Astrocyte (in vitro differentiated cells and primary cell): ENCODE results near the gene LST1. TPM values are rescaled to one million over a fixed set of nuclear protein-coding genes. Genes with fewer than 3 reads are reported as not detected.

Experiments
- DNase-seq: peaks from one replicate; pipeline ENCODE4 v3.0.0-alpha.2; 2010; ENCODE audit warnings: low read depth
- FAIRE-seq: peaks from 2 replicates; lab custom pipeline; 2011; peaks lifted over from hg19 to GRCh38; lab: Jason Lieb, UNC
- H2AFZ ChIP-seq: 2 replicates; pipeline ENCODE4 v1.6.0; 2012; ENCODE audit warnings: low read depth, low read length, inconsistent platforms
- H3K27ac ChIP-seq: 2 replicates; pipeline ENCODE4 v1.5.1; 2011; ENCODE audit warnings: low read depth, low read length, inconsistent platforms
- H3K27me3 ChIP-seq: 2 replicates; pipeline ENCODE4 v1.6.0; 2011; ENCODE audit warnings: low read length, inconsistent platforms; ENCODE audit not compliant: insufficient read depth
- H3K36me3 ChIP-seq: 2 replicates; pipeline ENCODE4 v1.5.1; 2011; ENCODE audit warnings: low read length, inconsistent platforms; ENCODE audit not compliant: insufficient read depth
- H3K4me1 ChIP-seq: 2 replicates; pipeline ENCODE4 v1.5.1; 2011; ENCODE audit warnings: low read length, inconsistent platforms; ENCODE audit not compliant: insufficient read depth
- H3K4me2 ChIP-seq: 2 replicates; pipeline ENCODE4 v1.6.0; 2012; ENCODE audit warnings: low read length, inconsistent platforms
- H3K4me3 ChIP-seq: 2 replicates; pipeline ENCODE4 v1.5.1; 2011; ENCODE audit warnings: low read depth, mild to moderate bottlenecking, low read length, inconsistent platforms; ENCODE audit not compliant: insufficient read depth
- H3K79me2 ChIP-seq: 2 replicates; pipeline ENCODE4 v1.6.0; 2012; ENCODE audit warnings: mild to moderate bottlenecking, low read length, inconsistent platforms; ENCODE audit not compliant: insufficient read depth
- H3K9ac ChIP-seq: 2 replicates; pipeline ENCODE4 v1.6.0; 2012; ENCODE audit warnings: mild to moderate bottlenecking, low read length, inconsistent platforms
- H3K9me3 ChIP-seq: 2 replicates; pipeline ENCODE4 v1.5.1; 2012; ENCODE audit warnings: low read depth, mild to moderate bottlenecking, low read length, inconsistent platforms; ENCODE audit not compliant: insufficient read depth
- H4K20me1 ChIP-seq: 2 replicates; pipeline ENCODE4 v1.6.0; 2012; ENCODE audit warnings: low read length, inconsistent platforms; ENCODE audit not compliant: insufficient read depth
- H3K27ac Mint-ChIP-seq: one replicate; pipeline ENCODE4 v1.8.0; 2021; ENCODE audit warnings: mild to moderate bottlenecking, mixed read lengths; ENCODE audit not compliant: unreplicated experiment
- H3K27me3 Mint-ChIP-seq: one replicate; pipeline ENCODE4 v1.8.0; 2021; ENCODE audit warnings: low read depth, mixed read lengths; ENCODE audit not compliant: unreplicated experiment
- H3K36me3 Mint-ChIP-seq: one replicate; pipeline ENCODE4 v1.8.0; 2021; ENCODE audit warnings: low read depth, mixed read lengths; ENCODE audit not compliant: unreplicated experiment
- H3K4me1 Mint-ChIP-seq: one replicate; pipeline ENCODE4 v1.8.0; 2021; ENCODE audit warnings: low read depth, mixed read lengths; ENCODE audit not compliant: unreplicated experiment
- H3K4me3 Mint-ChIP-seq: one replicate; pipeline ENCODE4 v1.8.0; 2021; ENCODE audit warnings: mild to moderate bottlenecking, moderate library complexity, mixed read lengths; ENCODE audit not compliant: unreplicated experiment
- H3K9me3 Mint-ChIP-seq: one replicate; pipeline ENCODE4 v1.8.0; 2021; ENCODE audit warnings: mild to moderate bottlenecking, mixed read lengths; ENCODE audit not compliant: unreplicated experiment
- EZH2 ChIP-seq: IDR thresholded peaks from 2 replicates; pipeline ENCODE4 v1.6.1; 2012; ENCODE audit warnings: mild to moderate bottlenecking, low read length, inconsistent platforms; ENCODE audit not compliant: insufficient read depth
- total RNA-seq: library from RNA; stranded (reverse); gene quantifications from 2 replicates; pipeline ENCODE4 v1.2.1, GENCODE V29; 2021
- TF ChIP-seq, protein P1 (sequence below): IDR thresholded peaks from 2 replicates; pipeline ENCODE4 v1.5.1; 2011; ENCODE audit warnings: low read depth, mild to moderate bottlenecking, inconsistent platforms, low read length, moderate library complexity; ENCODE audit not compliant: insufficient read depth

Gene LST1
- total RNA-seq, 1 donor from 2014 or later = not detected

DNA sequence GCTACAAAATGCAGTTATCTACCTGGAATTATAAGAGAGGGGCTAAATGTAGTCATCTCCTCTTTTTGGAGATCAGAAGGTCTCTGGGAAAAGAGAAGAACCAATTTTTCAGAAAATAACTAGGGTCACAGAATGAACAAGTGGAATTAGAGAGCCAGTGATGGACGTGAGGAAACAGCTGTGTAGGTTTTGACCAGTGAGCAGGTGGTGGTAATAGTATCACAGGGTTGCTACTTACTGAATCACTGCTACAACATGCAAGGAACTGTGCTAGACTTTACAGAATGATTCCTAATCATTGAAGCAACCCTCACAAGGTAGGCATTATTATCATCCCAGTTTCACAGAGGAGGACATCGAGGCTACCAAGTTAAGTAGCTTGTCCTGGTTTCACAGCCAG lies 41.4 kb upstream of the LST1 start:
- peaks cover 34% of the 10 kb centered on the region for H3K79me2 ChIP-seq
- H3K4me3 ChIP-seq = no peak overlapping the region
- H3K4me1 ChIP-seq = peaks cover 34% of the 10 kb centered on the region
- no peaks in the 10 kb centered on the region for H3K27me3 ChIP-seq
- H3K9me3 ChIP-seq = no peaks in the 10 kb centered on the region
- Mint-ChIP-seq H3K9me3 (no peaks in the 10 kb centered on the region), H3K4me1 (peaks cover 26% of the 10 kb centered on the region), H3K36me3 (peaks cover 22% of the 10 kb centered on the region), H3K27me3 (no peaks in the 10 kb centered on the region), H3K27ac (no peak overlapping the region), H3K4me3 (peak overlapping the region; percentile 94)
- DNase-seq (no peak), FAIRE-seq (no peak)
- H4K20me1 ChIP-seq = peaks cover 13% of the 10 kb centered on the region
- H3K36me3 ChIP-seq = peaks cover 8% of the 10 kb centered on the region
- H3K27ac ChIP-seq = no peak overlapping the region
- no peak overlapping the region for H3K9ac ChIP-seq
- no peak for TF ChIP-seq EZH2
- TF ChIP-seq, protein P1, sequence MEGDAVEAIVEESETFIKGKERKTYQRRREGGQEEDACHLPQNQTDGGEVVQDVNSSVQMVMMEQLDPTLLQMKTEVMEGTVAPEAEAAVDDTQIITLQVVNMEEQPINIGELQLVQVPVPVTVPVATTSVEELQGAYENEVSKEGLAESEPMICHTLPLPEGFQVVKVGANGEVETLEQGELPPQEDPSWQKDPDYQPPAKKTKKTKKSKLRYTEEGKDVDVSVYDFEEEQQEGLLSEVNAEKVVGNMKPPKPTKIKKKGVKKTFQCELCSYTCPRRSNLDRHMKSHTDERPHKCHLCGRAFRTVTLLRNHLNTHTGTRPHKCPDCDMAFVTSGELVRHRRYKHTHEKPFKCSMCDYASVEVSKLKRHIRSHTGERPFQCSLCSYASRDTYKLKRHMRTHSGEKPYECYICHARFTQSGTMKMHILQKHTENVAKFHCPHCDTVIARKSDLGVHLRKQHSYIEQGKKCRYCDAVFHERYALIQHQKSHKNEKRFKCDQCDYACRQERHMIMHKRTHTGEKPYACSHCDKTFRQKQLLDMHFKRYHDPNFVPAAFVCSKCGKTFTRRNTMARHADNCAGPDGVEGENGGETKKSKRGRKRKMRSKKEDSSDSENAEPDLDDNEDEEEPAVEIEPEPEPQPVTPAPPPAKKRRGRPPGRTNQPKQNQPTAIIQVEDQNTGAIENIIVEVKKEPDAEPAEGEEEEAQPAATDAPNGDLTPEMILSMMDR = no peak
- no peak overlapping the region for H2AFZ ChIP-seq
- H3K4me2 ChIP-seq = no peak overlapping the region

DNA sequence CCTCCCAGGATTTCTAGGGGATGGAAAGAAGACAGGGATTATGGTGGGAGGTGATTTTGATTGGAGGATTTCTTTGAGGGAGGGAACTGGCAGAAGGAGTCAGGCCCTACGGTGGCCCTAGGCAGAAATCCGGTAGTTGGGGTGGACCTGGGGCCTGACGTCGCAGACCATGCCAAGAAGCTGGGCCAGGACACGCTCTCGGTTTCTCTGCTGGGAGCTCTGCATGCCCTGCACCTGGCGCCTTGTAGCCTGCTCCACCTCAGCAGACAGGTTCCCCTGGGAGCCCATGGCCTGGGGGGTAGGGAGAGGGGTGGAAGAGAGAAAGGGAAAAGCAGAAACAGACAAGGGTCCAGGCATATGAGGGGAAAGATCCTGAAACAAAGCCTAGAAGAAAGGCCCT lies 40.8 kb upstream of the LST1 start:
- Histone ChIP-seq H3K4me3 (no peak overlapping the region), H3K27ac (no peak overlapping the region), H4K20me1 (peaks cover 7% of the 10 kb centered on the region), H3K79me2 (peaks cover 28% of the 10 kb centered on the region), H3K36me3 (peaks cover 6% of the 10 kb centered on the region), H3K4me1 (peaks cover 28% of the 10 kb centered on the region), H3K9ac (no peak overlapping the region), H3K4me2 (no peak overlapping the region), H3K27me3 (no peaks in the 10 kb centered on the region), H2AFZ (no peak overlapping the region), H3K9me3 (no peaks in the 10 kb centered on the region)
- Mint-ChIP-seq H3K9me3 (no peaks in the 10 kb centered on the region), H3K4me1 (peaks cover 20% of the 10 kb centered on the region), H3K27me3 (no peaks in the 10 kb centered on the region), H3K27ac (no peak overlapping the region), H3K4me3 (peak overlapping the region; percentile 94), H3K36me3 (peaks cover 18% of the 10 kb centered on the region)
- TF ChIP-seq, protein P1 = no peak
- TF ChIP-seq EZH2 = no peak
- FAIRE-seq (no peak), DNase-seq (no peak)

DNA sequence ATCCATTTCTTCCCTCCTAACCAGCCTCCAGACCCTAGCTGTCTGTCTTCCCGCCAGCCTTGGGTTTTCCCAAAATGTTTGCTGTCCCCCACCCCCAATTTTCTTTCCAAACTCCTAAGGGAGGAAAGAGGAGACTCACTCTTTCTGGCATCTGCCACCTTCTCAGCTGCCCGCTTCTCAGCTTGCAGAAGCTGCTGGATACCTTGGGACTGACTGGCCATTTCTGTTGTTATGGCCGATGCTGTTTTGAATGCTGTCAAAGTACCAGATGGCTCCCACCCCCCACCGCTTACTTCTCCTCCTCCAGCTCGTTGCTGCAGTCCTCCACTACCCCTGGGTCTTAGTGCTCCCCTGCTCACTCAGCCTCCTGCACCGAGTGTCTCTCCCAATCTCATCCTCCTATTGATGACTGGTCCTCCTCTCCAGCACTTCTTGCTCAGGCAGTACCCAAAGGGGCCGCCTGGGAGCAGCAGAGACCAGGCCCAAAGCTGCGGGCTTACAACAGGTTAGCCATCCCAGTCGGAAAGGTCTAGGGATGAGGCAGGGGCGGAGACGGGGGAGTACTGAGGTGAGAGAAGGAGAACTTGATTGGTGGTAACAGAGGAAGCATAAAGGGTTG lies 39.6 kb upstream of the LST1 start, which contains the start of gene ATP6V1G2:
Gene ATP6V1G2, minus strand, starts transcription at position 270 of the 619 bp plus-strand sequence. Its CDS starts 49 bp downstream, at position 221.
- Histone ChIP-seq H3K27me3 (no peaks in the 10 kb centered on the region), H3K9ac (peak within 1 kb of the TSS; percentile 87), H2AFZ (peak within 1 kb of the TSS; percentile 66), H3K79me2 (peaks cover 17% of the 10 kb centered on the region), H3K4me1 (peaks cover 27% of the 10 kb centered on the region), H3K4me3 (peak within 1 kb of the TSS; percentile 59), H3K27ac (peak within 1 kb of the TSS; percentile 78), H3K9me3 (no peaks in the 10 kb centered on the region), H3K4me2 (peak within 1 kb of the TSS; percentile 95), H4K20me1 (no peaks in the 10 kb centered on the region), H3K36me3 (peaks cover 6% of the 10 kb centered on the region)
- H3K36me3 Mint-ChIP-seq = peaks cover 9% of the 10 kb centered on the region
- peak within 1 kb of the TSS; percentile 94 for H3K4me3 Mint-ChIP-seq
- H3K9me3 Mint-ChIP-seq = no peaks in the 10 kb centered on the region
- TF ChIP-seq EZH2 = no peak
- TF ChIP-seq, protein P1 = peak; percentile 97
- H3K27ac Mint-ChIP-seq = peak within 1 kb of the TSS; percentile 87
- H3K27me3 Mint-ChIP-seq = no peaks in the 10 kb centered on the region
- H3K4me1 Mint-ChIP-seq = peaks cover 19% of the 10 kb centered on the region
- FAIRE-seq = no peak
- peak; percentile 81 for DNase-seq
